ENCODE results near the gene PIGZ.
A peak's percentile ranks its signal among the peaks of the same experiment; 100 is the strongest.

PIGZ gene

DNA sequence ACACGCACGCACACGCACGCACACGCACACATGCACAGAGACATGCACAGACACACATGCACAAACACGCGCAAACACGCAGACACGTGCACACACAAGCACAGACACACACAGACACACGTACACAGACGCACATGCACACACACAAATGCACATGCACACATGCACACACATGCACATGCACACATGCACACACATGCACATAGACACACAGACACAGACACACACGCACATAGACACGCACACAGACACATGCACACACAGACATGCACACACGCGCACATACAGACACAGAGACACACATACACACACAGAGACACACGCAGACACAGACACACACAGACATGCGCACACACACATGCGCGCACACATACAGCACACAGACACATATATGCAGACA is 26.4 kb upstream of the PIGZ start:
- TF ChIP-seq, protein P1, sequence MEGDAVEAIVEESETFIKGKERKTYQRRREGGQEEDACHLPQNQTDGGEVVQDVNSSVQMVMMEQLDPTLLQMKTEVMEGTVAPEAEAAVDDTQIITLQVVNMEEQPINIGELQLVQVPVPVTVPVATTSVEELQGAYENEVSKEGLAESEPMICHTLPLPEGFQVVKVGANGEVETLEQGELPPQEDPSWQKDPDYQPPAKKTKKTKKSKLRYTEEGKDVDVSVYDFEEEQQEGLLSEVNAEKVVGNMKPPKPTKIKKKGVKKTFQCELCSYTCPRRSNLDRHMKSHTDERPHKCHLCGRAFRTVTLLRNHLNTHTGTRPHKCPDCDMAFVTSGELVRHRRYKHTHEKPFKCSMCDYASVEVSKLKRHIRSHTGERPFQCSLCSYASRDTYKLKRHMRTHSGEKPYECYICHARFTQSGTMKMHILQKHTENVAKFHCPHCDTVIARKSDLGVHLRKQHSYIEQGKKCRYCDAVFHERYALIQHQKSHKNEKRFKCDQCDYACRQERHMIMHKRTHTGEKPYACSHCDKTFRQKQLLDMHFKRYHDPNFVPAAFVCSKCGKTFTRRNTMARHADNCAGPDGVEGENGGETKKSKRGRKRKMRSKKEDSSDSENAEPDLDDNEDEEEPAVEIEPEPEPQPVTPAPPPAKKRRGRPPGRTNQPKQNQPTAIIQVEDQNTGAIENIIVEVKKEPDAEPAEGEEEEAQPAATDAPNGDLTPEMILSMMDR (conservative IDR thresholded peaks at IDR 0.05; ENCODE audit: control insufficient read depth, insufficient read depth, low read depth, low read length) = no peak
- no peak for DNase-seq (ENCODE audit: low read depth)

DNA sequence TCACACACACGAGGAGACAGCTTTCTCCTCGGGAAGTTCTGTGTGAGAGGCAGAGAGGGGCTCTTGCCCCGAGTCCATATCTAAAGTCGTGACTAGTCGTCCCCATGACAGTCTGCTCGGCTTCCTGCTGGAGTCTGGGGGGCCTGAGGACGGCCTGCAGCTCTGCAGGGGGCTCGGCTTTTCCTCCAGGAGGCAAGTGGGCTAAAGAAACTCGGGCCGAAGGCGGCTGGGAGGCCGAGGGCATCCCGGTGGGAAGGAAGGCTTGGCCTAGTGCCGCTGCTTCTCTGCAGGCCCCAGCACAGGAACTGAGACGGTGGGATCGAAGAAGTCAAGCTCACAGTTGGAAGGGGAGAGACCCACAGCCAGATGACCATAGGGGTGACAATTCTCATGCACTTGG is 25.4 kb upstream of the PIGZ start:
- TF ChIP-seq, protein P1 (conservative IDR thresholded peaks at IDR 0.05; ENCODE audit: control insufficient read depth, insufficient read depth, low read depth, low read length) = no peak
- DNase-seq (ENCODE audit: low read depth) = no peak
- H3K4me3 ChIP-seq (ENCODE audit: control insufficient read depth, low read depth, low read length) = no peak overlapping the region

More for the DNA sequence above, 26.4 kb upstream of the PIGZ start:
- H3K4me3 ChIP-seq (ENCODE audit: control insufficient read depth, low read depth, low read length) = no peak overlapping the region

DNA sequence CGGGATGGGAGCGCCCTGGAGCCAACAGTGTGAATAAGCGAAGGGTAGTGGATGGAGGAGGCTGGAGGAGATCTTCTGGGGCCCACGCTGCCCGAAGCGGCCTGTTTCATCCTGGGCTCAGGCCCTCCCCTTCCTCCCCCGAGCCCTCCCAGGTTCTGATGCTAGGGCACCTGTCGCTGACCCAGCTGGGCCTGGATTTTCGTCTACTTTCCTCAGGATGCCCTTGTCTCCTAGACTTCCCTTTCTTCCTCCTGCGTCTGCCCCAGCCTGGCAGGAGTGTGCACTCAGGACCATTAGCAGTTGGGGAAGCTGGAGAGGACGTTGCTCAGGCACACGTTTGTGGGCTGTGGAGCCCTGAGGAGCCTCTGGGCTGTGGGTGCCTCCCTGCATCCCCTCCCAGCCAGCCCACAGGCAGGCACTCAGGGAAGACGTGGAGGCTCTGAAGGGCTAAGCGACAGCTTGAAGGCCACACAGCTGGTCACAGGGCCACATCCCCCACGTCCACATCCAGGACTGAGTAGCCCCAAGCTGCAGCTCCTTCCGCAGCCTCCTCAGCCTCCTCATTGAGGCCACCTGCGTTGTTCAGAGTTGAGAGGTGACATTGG is 23.9 kb upstream of the PIGZ start:
- DNase-seq (ENCODE audit: low read depth) = no peak
- TF ChIP-seq, protein P1 (conservative IDR thresholded peaks at IDR 0.05; ENCODE audit: control insufficient read depth, insufficient read depth, low read depth, low read length) = no peak
- H3K4me3 ChIP-seq (ENCODE audit: control insufficient read depth, low read depth, low read length) = no peak overlapping the region

DNA sequence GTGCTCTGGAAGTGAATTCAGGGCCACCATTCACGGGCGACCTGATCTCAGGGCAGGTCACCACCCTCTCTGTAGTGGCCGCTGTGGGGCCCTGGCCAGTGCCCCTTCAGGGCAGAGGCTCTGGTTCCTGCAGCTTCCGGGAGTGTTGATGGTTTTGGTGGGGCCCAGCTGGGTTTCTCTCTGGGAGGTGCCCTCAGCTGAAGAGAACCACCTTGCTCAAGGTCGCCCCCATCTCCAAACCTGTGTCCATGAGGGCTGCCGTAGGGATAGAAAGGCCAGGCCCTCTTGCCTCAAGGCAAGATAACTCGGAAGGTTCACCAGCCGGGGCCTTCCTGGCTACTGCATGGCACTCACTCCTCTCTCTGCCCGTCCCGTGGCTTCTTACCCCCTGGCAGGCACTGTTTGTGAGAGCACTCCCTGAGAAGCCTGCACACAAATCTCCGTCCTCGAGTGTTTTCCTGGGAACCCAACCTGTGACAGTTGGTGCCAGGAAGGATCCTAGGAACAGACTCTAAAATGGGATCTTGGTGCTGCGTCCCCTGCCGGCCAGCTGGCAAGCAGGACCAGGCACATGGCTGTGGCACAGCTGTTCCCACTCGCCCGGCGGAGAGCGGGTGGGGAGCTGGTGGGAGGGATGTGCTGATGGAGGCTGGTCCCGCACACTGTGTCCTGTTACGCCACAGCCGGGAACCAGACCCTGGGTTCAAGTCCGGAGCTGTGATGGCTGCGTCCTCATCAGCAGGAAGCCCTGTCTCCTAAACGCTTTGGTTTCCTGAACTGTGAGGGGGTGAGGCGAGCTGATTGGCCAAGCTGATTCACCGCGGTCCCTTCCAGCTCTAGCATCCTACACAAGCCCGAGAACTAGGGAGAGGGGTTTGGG is 23.2 kb upstream of the PIGZ start:
- TF ChIP-seq, protein P1 (conservative IDR thresholded peaks at IDR 0.05; ENCODE audit: control insufficient read depth, insufficient read depth, low read depth, low read length) = no peak
- DNase-seq (ENCODE audit: low read depth) = no peak

DNA sequence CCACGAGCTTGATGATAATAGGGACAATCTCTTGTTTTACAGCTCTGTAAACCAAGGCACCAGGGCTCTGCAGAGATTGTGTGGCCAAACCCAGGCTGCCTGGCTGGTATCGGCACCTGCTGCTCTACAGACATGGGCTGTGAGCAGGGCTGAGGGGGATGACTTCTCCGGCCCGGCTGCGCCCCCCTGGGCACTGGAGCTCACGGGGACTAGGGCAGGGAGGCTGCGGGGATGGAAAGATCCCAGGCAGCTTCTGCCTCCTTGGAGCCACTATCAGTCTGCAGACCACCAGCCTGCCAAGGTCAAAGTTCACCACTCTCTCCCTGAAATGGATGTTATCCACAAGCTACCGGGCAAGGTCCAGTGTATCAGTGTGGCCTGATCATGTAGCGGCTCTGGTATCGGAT is 22.0 kb upstream of the PIGZ start:
- no peak for DNase-seq (ENCODE audit: low read depth)
- no peak overlapping the region for H3K4me3 ChIP-seq (ENCODE audit: control insufficient read depth, low read depth, low read length)
- TF ChIP-seq, protein P1 (conservative IDR thresholded peaks at IDR 0.05; ENCODE audit: control insufficient read depth, insufficient read depth, low read depth, low read length) = no peak

More for the DNA sequence above, 23.2 kb upstream of the PIGZ start:
- no peak overlapping the region for H3K4me3 ChIP-seq (ENCODE audit: control insufficient read depth, low read depth, low read length)

DNA sequence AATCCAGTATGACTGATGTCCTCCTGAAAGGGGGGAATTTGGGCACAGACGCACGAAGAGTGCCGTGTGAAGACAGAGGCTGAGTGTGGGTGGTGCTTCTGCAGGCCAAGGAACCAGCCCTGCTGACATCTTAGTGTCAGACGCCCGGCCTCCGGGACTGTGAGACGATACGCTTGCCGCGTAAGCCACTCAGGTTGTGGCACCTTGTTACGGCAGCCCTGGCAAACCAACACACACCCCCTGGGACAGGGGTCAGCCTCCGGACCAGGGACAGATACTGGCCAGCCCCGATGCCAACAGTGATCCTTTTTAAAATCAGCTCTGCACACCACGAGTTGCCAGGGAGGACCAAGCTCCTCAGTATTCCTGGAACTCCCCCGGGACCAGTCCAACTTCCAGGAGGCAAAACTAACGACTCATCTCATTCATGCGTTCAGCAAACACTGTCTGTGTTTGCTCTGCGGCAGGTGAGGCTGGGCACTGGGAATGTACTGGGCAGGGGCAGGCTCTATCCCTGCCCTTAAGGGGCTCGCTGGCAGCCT is 21.2 kb upstream of the PIGZ start:
- DNase-seq (ENCODE audit: low read depth) = peak; percentile 63
- TF ChIP-seq, protein P1 (conservative IDR thresholded peaks at IDR 0.05; ENCODE audit: control insufficient read depth, insufficient read depth, low read depth, low read length) = no peak
- no peak overlapping the region for H3K4me3 ChIP-seq (ENCODE audit: control insufficient read depth, low read depth, low read length)
